ENCODE results near the gene AMACR.

- no peak for TF ChIP-seq CTCF (IDR thresholded peaks at IDR 0.05; ENCODE audit: low read length)
- no peak for TF ChIP-seq EZH2 (IDR thresholded peaks at IDR 0.05; ENCODE audit: borderline replicate concordance, low read length)
Observed at GRCh38 chr5:34055667-34056066, 47.8 kb upstream of the AMACR start.

All from OCI-LY1 (cell line).